Measurements from ENCODE around the gene PRKAA1.

Gene PRKAA1

DNA sequence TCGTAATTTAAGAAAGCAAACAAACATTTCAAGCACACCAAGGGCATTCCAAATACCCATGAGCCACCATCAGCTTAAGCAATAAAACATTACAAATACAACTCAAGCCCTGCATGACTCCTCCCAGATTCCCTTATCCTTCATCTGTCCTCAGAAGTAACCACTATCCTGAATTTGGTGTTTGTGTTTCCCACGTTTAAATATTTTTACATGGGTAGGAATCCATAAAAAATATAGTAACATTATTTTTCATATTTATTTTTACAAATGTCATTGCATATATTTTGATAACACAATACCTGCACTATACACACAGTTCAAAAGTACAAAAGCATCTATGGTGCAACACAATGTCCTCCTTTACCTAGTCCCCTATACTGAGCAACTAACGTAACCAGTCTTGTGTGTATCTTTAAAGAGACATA lies 6.4 kb downstream of the PRKAA1 start (continued):
- TF ChIP-seq, protein P1, sequence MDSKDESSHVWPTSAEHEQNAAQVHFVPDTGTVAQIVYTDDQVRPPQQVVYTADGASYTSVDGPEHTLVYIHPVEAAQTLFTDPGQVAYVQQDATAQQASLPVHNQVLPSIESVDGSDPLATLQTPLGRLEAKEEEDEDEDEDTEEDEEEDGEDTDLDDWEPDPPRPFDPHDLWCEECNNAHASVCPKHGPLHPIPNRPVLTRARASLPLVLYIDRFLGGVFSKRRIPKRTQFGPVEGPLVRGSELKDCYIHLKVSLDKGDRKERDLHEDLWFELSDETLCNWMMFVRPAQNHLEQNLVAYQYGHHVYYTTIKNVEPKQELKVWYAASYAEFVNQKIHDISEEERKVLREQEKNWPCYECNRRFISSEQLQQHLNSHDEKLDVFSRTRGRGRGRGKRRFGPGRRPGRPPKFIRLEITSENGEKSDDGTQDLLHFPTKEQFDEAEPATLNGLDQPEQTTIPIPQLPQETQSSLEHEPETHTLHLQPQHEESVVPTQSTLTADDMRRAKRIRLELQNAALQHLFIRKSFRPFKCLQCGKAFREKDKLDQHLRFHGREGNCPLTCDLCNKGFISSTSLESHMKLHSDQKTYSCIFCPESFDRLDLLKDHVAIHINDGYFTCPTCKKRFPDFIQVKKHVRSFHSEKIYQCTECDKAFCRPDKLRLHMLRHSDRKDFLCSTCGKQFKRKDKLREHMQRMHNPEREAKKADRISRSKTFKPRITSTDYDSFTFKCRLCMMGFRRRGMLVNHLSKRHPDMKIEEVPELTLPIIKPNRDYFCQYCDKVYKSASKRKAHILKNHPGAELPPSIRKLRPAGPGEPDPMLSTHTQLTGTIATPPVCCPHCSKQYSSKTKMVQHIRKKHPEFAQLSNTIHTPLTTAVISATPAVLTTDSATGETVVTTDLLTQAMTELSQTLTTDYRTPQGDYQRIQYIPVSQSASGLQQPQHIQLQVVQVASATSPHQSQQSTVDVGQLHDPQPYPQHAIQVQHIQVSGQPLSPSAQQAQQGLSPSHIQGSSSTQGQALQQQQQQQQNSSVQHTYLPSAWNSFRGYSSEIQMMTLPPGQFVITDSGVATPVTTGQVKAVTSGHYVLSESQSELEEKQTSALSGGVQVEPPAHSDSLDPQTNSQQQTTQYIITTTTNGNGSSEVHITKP (tag by site-specific recombination; IDR thresholded peaks at IDR 0.05): 0 out of 2 replicates have a peak, but pooled peaks have one; percentile 26
- TF ChIP-seq ZSCAN30 (tag by site-specific recombination; IDR thresholded peaks at IDR 0.05) (no peak), ZNF600 (tag by site-specific recombination; IDR thresholded peaks at IDR 0.05) (0 out of 2 replicates have a peak, but pooled peaks have one; percentile 27), ZNF311 (tag by site-specific recombination; IDR thresholded peaks at IDR 0.05; ENCODE audit: borderline replicate concordance) (no peak), ZNF623 (tag by site-specific recombination; IDR thresholded peaks at IDR 0.05) (no peak), RBAK (tag by site-specific recombination; IDR thresholded peaks at IDR 0.05) (no peak)
- TF ChIP-seq, protein P2, sequence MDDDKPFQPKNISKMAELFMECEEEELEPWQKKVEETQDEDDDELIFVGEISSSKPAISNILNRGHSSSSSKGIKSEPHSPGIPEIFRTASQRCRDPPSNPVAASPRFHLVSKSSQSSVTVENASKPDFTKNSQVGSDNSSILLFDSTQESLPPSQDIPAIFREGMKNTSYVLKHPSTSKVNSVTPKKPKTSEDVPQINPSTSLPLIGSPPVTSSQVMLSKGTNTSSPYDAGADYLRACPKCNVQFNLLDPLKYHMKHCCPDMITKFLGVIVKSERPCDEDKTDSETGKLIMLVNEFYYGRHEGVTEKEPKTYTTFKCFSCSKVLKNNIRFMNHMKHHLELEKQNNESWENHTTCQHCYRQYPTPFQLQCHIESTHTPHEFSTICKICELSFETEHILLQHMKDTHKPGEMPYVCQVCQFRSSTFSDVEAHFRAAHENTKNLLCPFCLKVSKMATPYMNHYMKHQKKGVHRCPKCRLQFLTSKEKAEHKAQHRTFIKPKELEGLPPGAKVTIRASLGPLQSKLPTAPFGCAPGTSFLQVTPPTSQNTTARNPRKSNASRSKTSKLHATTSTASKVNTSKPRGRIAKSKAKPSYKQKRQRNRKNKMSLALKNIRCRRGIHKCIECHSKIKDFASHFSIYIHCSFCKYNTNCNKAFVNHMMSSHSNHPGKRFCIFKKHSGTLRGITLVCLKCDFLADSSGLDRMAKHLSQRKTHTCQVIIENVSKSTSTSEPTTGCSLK (tag by site-specific recombination; IDR thresholded peaks at IDR 0.05): no peak
- TF ChIP-seq, protein P3, sequence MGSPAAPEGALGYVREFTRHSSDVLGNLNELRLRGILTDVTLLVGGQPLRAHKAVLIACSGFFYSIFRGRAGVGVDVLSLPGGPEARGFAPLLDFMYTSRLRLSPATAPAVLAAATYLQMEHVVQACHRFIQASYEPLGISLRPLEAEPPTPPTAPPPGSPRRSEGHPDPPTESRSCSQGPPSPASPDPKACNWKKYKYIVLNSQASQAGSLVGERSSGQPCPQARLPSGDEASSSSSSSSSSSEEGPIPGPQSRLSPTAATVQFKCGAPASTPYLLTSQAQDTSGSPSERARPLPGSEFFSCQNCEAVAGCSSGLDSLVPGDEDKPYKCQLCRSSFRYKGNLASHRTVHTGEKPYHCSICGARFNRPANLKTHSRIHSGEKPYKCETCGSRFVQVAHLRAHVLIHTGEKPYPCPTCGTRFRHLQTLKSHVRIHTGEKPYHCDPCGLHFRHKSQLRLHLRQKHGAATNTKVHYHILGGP (tag by site-specific recombination; IDR thresholded peaks at IDR 0.05): no peak

DNA sequence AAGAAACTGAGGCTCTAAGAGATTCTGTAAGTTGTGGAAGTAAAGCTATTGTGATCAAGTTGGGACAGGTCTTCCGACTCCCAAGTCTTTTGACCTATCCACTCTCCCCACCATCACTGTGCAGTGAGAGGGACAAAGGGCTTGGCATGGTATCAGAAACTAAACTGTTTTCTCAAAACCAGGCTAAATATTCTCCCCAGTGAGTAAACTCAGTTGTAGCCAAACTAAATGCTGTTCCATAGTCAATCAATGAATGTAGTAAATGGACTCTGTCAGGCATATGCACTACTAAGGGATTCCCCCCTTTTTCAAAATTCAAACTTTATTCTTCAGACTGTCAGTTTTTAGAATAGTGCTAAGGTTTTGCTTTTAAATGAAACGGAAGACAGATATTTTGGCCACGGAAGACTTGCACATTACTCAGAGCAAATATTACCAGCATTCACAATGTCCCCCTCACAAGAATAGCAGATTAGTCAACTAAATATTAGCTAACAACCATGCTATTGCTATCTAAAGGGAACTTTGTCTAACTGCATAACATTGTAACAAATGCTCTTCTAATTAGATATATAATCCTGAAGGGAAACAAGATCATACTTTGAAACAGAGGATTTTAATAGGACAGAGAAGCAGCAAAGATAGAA lies 7.1 kb downstream of the PRKAA1 start:
- CTCF ChIA-PET: interaction anchor here (0.9 kb wide), 1 partner anchor 70 kb away, joined by 4 read pairs; no protein-coding TSS in a partner anchor
- POLR2A ChIA-PET: no interaction called here
- H3K4me3 ChIP-seq (ENCODE audit: low read depth, low read length): no peak overlapping the region
- H3K27ac ChIP-seq (ENCODE audit: extremely low read depth, low read depth, low read length): no peak overlapping the region
- H3K4me1 ChIP-seq (ENCODE audit: control insufficient read depth, insufficient read depth, low read length): peaks cover 15% of the 10 kb centered on the region
- no peaks in the 10 kb centered on the region for H3K9me3 ChIP-seq (ENCODE audit: control insufficient read depth, insufficient read depth, low read depth, low read length)
- peaks cover 0 to 11% of the 10 kb centered on the region in 2 experiments; a peak in 1 of 3 replicates for H3K36me3 ChIP-seq (ENCODE audit: control insufficient read depth in 2 of 2, insufficient read depth in 1 of 2, low read length in 2 of 2)
- TF ChIP-seq, protein P1 (tag by site-specific recombination; IDR thresholded peaks at IDR 0.05): no peak
- TF ChIP-seq ZNF768 (tag by site-specific recombination; IDR thresholded peaks at IDR 0.05) (no peak), KLF10 (tag by site-specific recombination; IDR thresholded peaks at IDR 0.05) (no peak), ZNF423 (tag by site-specific recombination; IDR thresholded peaks at IDR 0.05) (no peak), MEIS1 (CRISPR knock-in tag; IDR thresholded peaks at IDR 0.05; ENCODE audit: borderline replicate concordance) (no peak), EGR2 (tag by site-specific recombination; IDR thresholded peaks at IDR 0.05; ENCODE audit: low read depth) (no peak), YY1 (tag by site-specific recombination; IDR thresholded peaks at IDR 0.05) (no peak), ZNF747 (tag by site-specific recombination; IDR thresholded peaks at IDR 0.05) (no peak), GLI2 (tag by site-specific recombination; IDR thresholded peaks at IDR 0.05; ENCODE audit: borderline replicate concordance, low read depth) (no peak), ZNF544 (tag by site-specific recombination; IDR thresholded peaks at IDR 0.05) (no peak), ZNF529 (tag by site-specific recombination; IDR thresholded peaks at IDR 0.05; ENCODE audit: insufficient replicate concordance) (no peak)
- TF ChIP-seq, protein P4, sequence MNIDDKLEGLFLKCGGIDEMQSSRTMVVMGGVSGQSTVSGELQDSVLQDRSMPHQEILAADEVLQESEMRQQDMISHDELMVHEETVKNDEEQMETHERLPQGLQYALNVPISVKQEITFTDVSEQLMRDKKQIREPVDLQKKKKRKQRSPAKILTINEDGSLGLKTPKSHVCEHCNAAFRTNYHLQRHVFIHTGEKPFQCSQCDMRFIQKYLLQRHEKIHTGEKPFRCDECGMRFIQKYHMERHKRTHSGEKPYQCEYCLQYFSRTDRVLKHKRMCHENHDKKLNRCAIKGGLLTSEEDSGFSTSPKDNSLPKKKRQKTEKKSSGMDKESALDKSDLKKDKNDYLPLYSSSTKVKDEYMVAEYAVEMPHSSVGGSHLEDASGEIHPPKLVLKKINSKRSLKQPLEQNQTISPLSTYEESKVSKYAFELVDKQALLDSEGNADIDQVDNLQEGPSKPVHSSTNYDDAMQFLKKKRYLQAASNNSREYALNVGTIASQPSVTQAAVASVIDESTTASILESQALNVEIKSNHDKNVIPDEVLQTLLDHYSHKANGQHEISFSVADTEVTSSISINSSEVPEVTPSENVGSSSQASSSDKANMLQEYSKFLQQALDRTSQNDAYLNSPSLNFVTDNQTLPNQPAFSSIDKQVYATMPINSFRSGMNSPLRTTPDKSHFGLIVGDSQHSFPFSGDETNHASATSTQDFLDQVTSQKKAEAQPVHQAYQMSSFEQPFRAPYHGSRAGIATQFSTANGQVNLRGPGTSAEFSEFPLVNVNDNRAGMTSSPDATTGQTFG (tag by site-specific recombination; IDR thresholded peaks at IDR 0.05; ENCODE audit: borderline replicate concordance): no peak
- TF ChIP-seq, protein P5, sequence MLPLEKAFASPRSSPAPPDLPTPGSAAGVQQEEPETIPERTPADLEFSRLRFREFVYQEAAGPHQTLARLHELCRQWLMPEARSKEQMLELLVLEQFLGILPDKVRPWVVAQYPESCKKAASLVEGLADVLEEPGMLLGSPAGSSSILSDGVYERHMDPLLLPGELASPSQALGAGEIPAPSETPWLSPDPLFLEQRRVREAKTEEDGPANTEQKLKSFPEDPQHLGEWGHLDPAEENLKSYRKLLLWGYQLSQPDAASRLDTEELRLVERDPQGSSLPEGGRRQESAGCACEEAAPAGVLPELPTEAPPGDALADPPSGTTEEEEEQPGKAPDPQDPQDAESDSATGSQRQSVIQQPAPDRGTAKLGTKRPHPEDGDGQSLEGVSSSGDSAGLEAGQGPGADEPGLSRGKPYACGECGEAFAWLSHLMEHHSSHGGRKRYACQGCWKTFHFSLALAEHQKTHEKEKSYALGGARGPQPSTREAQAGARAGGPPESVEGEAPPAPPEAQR (tag by site-specific recombination; IDR thresholded peaks at IDR 0.05): no peak

Measured in HEK293 (cell line).